ENCODE results near the gene NAB2.

Gene NAB2

DNA sequence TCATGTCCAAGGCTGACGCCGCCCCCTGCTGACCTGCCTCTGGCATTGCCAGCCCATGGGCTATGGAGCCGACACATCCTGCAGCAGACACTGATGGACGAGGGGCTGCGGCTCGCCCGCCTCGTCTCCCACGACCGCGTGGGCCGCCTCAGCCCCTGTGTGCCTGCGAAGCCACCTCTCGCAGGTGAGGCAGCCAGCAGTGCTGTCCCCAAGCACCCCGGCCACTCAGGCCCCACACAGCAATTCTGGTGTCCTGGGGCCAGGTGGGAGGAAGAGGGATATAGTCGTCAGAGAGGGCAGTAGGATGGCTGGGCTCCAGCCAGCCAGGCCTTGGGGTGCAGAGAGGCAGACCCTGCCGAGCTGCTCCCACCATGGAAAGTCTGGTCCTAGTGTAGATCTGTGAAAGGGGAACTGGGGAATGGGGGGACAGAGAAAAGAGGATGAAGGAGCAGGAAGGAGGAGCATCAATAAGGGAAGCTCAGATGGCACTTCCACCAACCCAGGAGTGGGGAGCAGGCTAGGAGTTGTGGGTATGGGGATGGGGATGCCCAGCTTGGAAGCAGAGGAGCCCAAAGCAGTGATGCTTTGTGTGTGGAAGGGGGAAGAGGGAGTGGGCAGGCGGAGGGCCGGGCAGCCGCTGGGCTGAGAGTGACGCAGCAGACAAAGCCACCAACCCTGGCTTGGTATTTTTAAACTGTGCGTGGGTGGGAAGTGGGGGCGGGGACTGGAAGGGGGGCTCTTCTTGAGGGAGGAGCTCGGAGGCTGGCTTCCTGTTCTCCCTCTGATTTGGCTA is 4.7 kb downstream of the NAB2 start:
- DNase-seq (ENCODE audit: low spot score), result no peak

DNA sequence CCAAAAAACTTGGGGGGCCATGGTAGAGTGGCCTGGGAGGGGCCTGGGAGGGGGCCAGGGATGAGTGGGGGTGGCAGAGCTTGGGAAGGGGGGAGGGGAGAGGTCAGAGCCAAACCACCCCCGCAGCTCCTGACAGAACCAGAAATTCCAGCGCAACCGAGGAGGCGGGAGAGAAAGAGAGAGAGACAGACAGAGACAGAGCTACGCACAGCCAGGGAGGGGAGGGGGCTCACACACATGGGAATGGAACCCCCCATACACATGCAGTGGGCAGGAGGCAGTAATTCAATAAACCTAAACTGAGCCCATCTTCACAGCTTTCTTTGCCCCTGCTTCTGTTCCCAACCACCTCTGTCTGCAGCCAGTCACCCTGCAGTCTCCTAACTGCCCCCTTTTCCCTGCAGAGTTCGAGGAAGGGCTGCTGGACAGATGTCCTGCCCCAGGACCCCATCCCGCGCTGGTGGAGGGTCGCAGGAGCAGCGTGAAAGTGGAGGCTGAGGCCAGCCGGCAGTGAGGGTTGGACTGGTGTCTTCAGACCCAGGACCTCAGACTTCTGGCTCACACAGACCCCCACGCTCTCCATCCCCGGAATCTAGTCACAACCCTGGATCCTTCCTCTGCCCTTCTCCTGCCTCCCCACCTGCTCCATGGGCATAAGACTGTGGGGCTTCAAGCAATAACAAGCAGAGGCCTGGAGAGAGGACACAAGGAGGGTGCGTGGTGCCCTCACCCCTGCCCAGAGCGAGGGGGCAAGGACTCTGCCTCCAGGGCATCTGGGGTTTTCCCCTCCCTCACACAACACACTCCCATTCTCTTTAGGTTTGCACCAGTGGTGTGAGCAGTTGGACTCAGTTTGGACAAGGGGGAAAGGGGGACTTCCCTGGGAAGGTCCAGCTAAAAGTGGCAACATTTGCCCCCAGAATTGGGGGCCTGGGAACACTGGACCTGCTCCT is 5.6 kb downstream of the NAB2 start:
- no peak for DNase-seq (ENCODE audit: low spot score)

DNA sequence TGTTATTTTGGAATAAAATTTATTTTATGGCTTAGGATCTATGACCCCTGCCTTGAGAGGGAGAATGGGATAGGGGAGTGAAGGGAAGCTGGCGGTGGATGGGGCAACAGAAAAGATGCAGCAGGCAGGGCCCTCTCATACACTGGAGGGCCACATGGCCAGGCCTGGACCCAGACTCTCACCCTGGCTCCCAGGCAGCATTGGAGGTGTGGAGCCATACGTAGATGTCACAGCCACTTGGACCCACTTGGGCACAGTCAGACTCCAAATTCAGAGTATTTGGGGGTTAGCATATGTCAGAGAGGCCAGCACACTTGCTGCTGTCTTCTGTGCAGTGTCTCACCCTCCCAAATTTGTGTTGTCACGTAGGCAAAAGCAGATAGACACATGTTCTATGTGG is 6.5 kb downstream of the NAB2 start:
- no peak for DNase-seq (ENCODE audit: low spot score)

DNA sequence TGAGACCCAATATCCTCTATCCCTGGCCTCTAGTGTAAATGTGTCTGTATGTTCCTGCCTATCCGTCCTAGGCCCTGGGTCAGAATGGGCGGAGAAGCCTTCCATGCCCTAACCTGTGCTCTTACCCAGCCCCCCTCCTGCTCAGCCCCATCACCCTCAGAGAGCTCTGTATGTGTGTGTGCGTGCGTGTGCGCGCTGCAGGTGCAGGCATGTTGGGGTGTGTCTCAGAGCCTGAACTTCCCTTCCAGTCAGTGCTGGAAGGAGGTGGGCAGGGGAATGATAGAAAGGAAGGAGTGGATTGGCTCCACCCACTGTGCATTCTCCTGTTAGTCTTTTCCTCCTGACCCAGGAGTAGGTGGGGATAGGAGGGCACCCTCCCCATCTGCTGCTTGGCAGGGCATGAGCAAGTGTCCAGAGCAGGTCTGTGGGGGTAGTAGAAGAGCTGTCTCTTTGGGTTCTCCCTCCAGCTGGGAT is 7.2 kb downstream of the NAB2 start:
- no peak for DNase-seq (ENCODE audit: low spot score)

DNA sequence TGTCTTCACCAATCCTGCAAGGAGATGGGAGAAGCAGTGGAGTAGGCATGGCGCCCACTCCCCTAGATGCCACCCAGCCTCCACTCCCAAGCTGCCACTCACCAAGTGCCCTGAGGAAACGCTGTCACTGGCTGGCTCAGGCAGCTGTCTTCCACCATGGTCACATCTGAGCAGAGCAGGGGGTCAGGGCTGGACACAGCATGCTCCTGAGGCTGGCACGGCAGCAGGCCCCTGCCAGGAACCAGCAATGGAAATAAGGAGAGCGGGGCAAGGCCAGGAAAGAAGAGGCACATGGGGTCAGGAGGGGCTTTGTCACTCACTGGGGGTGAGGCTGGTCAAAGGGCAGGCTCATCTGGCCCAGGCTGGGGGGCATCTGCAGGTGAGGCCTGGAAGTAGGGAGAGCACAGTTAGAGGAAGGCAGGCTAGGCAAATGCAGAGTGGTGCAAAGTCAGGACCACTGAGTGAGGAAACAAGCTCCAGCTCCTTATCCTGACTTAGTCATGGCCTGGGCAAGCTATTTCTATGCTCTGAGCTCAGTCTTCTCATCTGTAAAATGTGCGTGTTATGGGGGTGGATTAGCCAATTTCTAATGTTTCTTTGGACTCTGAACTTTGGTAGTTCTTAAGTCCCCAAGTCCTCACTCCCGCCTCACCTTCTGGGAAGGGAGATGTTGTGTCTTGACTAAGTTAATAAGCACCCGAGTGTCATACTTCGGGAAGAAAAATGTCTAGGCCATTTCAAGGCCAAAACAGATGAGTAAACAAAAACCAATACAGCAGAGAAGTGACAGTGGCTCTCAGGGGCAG is 8.0 kb downstream of the NAB2 start:
- no peak for DNase-seq (ENCODE audit: low spot score)

DNA sequence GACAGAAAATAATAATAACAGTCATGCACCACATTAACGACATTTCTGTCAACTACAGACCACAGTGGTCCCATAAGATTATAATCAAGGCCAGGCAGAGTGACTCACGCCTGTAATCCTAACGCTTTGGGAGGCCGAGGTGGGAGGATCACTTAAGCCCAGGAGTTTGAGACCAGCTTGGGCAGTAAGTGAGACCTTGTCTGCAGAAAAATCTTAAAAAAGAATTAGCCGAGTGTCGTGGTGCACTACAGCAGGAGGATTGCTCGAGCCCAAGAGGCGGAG is 8.6 kb downstream of the NAB2 start:
- no peak for DNase-seq (ENCODE audit: low spot score)

DNA sequence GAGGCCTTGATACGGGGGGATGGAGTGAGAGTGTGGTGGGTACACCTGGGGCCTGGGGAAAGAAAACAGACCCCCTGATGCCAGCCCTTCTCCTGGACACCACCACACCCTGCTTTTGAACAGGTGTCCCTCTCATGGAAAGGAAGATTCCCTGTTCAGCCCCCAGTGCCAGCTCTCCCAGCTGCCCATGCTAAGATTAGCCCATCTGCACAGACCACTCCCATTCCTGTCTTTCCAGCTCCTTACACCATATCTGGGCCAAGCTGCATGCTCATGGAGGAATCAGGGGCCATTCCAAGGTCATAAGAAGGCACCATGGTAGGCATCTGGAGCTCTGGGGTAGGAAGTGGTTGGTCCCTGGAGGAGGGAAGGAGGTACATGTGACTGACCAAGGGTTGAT is 9.6 kb downstream of the NAB2 start:
- DNase-seq (ENCODE audit: low spot score), result no peak

DNA sequence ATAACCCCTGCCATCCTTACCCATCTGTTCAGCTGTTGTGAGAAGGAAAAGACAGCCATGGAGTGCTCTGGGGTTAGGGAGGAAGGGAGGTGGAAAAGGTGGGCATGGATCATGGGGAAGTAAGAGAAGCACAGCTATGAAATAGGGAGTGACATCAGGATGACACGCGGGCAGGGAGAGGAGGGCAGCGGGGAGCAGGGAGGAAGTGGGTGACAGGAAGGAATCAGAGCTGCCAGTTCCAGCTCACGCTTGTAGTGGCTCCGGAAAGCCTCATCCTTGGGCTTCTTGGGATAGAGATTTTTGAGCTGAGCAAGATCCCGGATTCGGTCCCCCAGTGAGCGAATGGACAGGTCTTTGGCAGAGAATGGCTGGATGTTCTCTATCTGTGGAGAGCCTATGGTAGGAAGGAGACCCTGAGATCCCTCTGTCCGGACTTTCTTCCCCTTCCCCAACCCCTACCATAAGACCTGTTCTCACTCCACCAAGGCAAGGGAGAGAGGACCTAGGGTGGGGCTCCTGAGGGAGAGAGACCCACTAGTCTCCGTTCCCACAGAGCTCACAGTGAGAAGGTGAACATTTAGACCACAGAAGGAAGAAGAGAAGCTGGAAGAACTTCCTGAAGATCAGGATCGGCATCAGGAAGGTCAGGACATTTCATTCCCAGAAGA is 10.3 kb downstream of the NAB2 start:
- no peak for DNase-seq (ENCODE audit: low spot score)

DNA sequence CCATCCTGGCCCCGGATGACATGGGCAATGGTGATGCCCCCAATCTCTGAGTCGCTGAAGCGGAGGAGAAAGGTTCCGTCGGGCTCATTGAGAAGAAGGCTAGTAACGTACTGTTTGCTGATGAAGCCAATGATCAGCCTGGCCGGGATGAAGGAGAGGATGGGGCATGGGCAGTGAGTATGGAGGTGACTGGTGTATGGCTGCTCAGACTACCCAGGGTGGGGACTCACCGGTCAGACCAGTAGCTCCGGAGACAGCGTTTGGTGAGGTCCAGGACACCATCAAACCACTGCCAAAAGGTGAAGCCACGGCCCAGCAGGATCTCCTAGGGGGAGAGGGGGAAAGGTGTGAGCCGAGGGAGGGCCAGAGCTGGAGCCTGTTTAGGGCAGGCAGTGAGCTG is 10.9 kb downstream of the NAB2 start:
- no peak for DNase-seq (ENCODE audit: low spot score)

DNA sequence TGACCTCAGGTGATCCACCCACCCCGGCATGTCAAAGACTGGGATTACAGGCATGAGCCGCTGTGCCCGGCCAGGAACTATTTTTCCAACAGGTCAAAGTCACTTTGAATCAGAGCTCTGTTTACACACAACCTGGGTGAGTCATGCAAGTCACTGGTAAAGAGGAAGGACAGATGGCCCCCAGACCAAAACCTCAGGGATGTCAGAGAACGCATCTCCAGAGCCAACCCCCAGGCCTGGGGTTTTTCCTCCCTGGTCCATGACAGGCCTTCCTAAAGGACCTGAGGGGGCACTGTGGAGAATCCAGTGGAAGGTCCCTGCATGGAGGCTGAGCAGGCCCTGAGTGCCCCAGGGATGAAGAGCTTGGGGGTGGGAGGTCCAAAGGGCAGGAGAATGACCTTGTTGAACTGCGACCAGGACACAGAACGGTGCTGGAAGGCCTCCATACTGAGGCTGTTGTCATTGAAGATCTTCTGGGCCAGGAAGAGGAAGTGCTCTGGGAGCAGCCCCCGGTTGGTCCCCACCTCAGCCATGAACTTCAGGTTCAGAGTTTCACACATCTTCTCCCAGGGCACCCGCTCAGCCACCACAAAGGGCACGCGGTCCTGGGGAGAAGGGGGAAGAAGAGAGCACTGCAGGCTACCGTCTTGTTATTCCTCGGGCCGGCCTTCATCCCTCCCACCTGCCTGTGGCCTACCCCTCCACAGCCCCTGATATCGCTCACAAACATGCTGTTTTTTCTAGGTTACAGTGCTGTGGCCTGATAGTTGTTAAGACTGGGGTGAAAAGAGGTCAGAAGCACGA is 13.2 kb downstream of the NAB2 start:
- DNase-seq (ENCODE audit: low spot score), result peak; percentile 80

DNA sequence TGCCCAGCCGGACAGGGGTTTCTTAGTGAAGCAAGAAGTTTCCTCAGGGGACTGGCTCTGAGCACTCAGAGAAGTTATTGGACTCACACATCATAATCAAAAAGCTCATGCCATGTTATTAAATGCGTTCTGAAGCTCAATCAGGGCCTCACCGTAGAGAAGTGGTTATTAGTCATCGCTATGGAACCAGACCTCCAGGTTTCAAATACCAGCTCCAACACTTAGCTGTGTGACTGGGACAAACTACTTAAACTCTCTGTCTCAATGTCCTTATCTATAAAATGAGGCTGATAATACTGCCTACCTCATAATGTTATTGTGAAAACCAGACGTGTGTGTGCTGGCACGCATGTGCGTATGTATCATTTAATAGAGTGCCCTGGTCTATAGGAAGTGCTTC is 14.9 kb downstream of the NAB2 start:
- DNase-seq (ENCODE audit: low spot score), result no peak

DNA sequence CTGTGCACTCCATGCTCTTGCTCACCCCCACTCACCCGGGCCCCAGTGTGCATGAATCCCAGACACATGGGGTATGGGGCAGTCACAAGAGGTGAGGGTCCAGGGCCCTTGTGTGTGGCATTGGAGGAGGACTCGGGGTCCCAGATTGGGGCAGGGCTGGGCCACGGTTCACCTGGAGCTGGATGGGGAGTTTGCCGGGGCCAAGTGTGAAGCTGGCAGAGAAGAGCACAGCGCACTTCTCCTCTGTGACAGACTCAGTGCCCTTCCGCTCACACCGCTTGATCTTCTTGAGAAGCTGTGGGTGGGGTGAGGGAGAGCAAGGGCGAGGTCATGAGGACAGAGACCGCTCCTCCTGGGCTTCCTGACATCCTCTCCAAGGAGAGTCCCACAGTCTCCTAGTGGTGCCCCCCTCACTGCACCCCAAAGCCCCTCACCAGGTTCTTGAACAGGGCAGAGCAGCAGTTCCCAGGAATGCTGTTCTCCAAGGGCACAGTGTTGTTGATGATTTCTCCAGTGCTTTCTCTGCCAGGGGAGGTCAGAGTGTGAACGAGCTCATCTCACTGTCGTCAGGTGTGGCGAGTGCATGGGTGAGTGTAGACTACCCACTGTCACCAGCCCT is 15.5 kb downstream of the NAB2 start:
- DNase-seq (ENCODE audit: low spot score), result no peak

DNA sequence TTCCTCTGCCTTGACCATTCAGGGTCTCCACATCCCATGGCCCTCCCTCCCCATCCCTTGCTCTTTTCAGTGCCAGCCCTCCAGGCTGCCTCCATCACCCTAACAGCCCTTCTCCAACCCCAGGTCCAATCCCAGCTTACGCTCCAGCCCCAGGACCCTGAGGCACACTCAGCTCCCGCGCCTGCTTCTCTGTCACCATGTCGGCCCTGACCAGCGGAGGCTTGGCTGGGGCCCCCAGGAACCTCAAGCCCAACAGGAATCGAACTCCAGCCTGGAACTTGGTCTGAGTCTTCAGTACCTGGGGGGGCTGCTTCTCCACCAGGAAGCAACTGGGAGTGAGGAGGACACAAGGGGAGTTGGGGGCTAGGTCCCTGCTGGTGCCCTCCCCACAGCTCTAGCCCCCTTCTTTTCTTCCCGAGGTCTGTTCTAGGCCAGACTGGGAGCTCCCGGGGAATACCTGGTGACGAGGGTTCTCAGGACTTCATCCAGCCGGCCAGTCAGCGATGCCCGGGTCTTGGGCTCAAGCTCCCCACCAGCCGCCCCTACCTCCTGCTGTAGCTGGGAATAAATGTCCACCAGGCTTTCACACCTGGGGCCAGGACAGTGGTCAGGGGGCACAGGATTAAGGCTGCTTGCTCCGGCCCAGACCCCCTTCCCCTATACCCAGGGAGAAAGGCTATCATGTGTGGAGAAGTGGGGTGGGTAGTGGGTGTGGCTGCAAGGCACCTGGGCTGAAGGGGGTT is 16.3 kb downstream of the NAB2 start:
- DNase-seq (ENCODE audit: low spot score), result no peak

DNA sequence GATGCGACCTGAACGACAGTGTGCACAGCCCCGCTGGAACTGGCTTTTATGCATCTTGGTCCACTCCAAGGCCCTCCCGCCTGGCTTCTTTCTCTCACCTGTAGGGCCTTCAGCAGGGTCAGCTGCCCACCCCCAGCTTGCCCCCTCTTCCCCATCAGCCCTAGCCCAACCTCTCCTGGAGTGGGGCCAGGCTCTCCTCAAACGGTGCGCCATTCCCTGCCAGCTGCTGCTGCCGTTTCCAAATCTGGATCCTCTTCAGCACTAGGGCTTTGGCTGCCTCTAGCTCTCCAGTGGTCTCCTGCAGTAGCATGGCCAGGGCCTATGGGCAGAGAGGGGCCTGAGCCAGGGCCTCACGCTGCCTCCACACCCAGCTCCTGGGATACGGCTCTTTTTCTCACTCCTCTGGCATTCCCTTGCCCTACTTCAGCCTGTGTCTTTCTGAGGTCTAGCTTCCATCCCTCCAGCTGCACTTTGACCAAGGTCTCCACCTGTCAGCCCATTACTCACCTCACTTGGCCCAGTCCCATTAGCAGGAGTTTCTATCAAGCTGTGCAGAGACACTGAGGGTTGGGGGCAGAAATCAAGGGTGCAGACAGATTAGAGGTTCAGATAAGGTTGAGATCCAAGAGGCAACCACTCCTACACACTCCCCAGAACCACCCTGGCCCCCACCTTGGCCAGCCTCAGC is 17.3 kb downstream of the NAB2 start:
- no peak for DNase-seq (ENCODE audit: low spot score)

DNA sequence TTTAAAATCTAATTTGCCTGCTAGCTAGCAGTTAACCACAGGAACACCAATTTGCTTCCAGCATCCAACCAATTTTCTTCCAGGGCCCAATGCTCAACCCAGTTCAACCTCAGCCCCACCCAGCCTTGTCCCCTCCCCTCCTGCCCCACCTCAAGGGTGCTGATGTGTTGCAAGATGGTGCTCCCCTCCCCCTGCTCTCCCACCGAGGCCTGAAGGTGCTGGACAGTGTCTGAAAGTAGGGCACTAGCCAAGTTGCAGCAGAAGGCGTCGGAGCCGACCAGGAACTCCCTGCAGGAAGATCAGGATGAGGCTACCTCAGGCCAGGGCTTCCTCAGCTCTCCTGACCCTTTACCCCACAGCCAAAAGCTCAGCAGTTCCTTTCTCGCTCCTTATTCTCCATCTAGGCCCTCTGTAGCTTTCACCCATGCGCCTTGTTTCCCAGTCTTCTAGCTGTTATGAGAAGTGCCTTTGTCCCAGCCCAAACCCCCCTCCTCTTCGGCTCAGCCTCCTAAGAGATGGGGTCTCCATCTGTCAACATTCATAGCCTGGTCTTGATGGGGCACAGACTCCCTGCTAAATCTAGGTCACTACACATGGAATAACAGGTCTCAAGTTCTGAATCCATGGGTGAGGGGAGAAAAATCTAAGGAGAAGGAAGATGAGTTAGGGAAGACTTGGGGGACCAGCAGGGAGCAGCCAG is 18.7 kb downstream of the NAB2 start:
- DNase-seq (ENCODE audit: low spot score), result no peak

DNA sequence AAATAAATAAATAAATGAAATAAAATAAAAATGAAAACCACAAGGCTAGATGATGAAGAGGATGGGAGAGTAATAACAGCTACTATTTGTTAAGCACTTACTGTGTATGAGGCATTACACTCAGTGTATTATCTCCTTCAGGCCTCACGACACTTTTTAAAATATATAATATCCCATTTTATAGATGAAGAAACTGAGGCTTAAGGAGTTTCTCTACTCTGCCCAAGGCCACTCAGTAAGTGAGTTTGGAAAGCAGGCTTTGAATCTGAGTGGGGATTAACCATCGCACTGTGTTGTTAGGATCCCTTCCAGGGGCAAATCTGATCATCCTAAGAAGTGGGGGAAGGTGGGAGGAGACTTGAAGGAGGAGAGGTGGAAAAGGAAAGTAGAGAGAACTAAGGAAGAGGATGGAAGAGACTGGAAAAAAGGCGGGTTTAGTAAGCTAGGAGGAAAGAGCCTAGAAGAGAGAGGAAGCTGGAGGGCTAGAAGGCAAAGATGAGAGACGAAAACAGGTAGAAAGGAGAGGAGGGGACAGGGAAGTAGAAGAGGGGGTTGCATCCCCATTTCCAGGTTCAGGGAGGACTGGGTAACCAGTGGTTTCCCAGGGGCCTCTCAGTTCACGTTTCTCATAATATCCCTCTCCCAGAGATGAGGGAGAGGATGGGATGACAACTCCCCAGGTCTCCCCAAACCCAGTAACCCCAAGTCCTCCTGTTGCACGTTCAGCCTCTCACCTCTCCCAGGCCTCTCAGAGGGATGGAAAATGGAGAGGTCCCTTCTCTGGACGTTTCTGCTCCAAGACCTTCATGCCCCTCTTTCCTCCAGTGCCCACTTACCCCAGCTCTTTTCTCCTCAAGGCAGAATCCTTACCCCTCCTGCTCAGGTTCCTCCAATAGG is 20.5 kb downstream of the NAB2 start:
- DNase-seq (ENCODE audit: low spot score), result no peak
